ENCODE data around the gene RASGEF1C. TPM values are rescaled to one million over a fixed set of nuclear protein-coding genes. Genes with fewer than 3 reads are reported as not detected.

RASGEF1C gene
- polyA plus RNA-seq, 3 donors: not detected

DNA sequence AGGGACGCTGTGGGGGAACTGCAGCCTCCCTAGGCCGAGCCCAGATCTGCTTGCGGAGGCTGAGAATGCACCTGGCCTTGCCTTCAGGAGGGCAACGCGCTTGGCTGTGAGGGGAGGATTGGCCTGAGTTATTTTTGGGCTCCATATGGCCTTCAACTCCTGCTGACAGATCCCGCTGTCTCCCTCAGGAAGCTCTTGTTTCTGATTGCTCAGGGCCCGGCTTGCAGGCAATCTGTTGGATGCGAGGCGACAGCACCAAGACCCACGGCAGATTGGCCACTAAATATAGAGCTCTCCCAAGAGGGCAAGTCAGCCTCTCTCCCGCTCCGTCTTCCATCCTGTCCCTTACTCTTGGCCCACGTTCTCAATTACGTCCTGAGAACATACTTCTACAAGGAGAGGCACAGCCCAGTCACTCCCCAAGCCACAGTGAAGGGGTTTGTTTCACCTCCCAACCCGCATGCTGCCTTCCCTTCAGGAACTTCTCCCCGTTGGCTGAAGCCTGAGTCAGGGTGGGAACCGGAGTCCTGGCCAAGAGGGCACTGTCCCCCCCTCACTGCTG, 53.6 kb downstream of the RASGEF1C start:
- 94% methylated on average over 14 of the region's 17 CpGs for WGBS (ENCODE audit: insufficient coverage)
- TF ChIP-seq, protein P1, sequence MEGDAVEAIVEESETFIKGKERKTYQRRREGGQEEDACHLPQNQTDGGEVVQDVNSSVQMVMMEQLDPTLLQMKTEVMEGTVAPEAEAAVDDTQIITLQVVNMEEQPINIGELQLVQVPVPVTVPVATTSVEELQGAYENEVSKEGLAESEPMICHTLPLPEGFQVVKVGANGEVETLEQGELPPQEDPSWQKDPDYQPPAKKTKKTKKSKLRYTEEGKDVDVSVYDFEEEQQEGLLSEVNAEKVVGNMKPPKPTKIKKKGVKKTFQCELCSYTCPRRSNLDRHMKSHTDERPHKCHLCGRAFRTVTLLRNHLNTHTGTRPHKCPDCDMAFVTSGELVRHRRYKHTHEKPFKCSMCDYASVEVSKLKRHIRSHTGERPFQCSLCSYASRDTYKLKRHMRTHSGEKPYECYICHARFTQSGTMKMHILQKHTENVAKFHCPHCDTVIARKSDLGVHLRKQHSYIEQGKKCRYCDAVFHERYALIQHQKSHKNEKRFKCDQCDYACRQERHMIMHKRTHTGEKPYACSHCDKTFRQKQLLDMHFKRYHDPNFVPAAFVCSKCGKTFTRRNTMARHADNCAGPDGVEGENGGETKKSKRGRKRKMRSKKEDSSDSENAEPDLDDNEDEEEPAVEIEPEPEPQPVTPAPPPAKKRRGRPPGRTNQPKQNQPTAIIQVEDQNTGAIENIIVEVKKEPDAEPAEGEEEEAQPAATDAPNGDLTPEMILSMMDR (IDR thresholded peaks at IDR 0.05): no peak
- no peak overlapping the region for H3K4me3 ChIP-seq (replicated peaks in 1 of 3; ENCODE audit: low read depth in 2 of 3, low read length in 3 of 3)

DNA sequence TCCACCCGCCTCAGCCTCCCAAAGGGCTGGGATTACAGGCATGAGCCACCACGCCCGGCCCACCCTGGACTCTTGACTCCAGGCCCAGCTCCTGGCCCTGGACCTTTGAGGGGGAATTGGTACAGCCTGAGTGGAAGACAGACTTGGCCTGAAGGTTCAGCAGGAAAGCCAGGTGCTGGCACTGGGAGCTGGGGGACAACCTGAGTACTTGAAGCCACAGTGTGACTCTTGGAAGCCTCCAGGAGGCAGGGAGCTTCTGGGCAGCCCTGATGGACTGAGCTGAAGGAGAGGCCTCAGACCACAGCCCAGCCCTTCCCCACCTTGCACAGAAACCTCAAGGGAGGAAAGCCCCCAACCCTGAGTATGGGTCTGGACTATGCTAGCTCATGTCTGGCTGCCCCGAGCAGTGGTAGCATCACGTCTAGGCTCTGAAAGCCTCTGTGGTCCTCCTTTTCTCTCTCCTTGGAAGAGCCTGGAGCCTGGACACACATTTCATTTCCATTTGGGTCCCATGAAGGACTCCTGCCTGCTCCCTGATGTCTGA, 54.1 kb downstream of the RASGEF1C start:
- Histone ChIP-seq H3K27me3 (ENCODE audit: control insufficient read depth in 2 of 2, insufficient read depth in 2 of 2, low read length in 2 of 2) (no peaks in the 10 kb centered on the region), H3K4me1 (ENCODE audit: control insufficient read depth in 1 of 2, insufficient read depth in 2 of 2, low read length in 2 of 2) (peaks cover 3 to 4% of the 10 kb centered on the region in 2 donors), H3K27ac (ENCODE audit: low read depth in 1 of 2, low read length in 2 of 2) (no peak overlapping the region), H3K4me3 (replicated peaks in 1 of 3; ENCODE audit: low read depth in 2 of 3, low read length in 3 of 3) (no peak overlapping the region), H3K4me2 (replicated peaks; ENCODE audit: extremely low read depth, low read length, poor library complexity, severe bottlenecking) (no peak overlapping the region), H3K36me3 (replicated peaks in 1 of 2; ENCODE audit: control insufficient read depth in 1 of 2, insufficient read depth in 2 of 2, low read length in 2 of 2) (no peaks in the 10 kb centered on the region), H3K9me3 (replicated peaks in 1 of 2; ENCODE audit: control insufficient read depth in 1 of 2, insufficient read depth in 1 of 2, low read length in 2 of 2) (peaks cover 0 to 6% of the 10 kb centered on the region in 2 donors), H3K79me2 (ENCODE audit: insufficient read depth, low read length) (no peaks in the 10 kb centered on the region), H2AFZ (ENCODE audit: insufficient read depth, low read depth, low read length, poor library complexity, severe bottlenecking) (no peak overlapping the region), H3K9ac (ENCODE audit: insufficient read depth, low read length, poor library complexity, severe bottlenecking) (no peak overlapping the region), H4K20me1 (ENCODE audit: insufficient read depth, low read length) (no peaks in the 10 kb centered on the region)
- no peak overlapping the region for H3K4me3 Mint-ChIP-seq
- peaks cover 0 to 7% (median 3%) of the 10 kb centered on the region in 3 donors for H3K27me3 Mint-ChIP-seq (ENCODE audit: low read depth in 3 of 3)
- DNase-seq: no peak
- no peaks in the 10 kb centered on the region for H3K36me3 Mint-ChIP-seq
- H3K4me1 Mint-ChIP-seq: peaks cover 6% of the 10 kb centered on the region
- WGBS (ENCODE audit: insufficient coverage): 94% methylated on average over 4 of the region's 5 CpGs
- intact Hi-C loops (cut with micrococcal nuclease): no loop called here
- H3K9me3 Mint-ChIP-seq: peaks cover 0 to 14% (median 7%) of the 10 kb centered on the region in 7 donors
- TF ChIP-seq, protein P1 (IDR thresholded peaks at IDR 0.05): no peak
- H3K27ac Mint-ChIP-seq: no peak overlapping the region

More for the DNA sequence above, 53.6 kb downstream of the RASGEF1C start:
- Histone ChIP-seq H3K36me3 (replicated peaks in 1 of 2; ENCODE audit: control insufficient read depth in 1 of 2, insufficient read depth in 2 of 2, low read length in 2 of 2) (no peaks in the 10 kb centered on the region), H3K79me2 (ENCODE audit: insufficient read depth, low read length) (no peaks in the 10 kb centered on the region), H3K9me3 (replicated peaks in 1 of 2; ENCODE audit: control insufficient read depth in 1 of 2, insufficient read depth in 1 of 2, low read length in 2 of 2) (peaks cover 0 to 4% of the 10 kb centered on the region in 2 donors), H2AFZ (ENCODE audit: insufficient read depth, low read depth, low read length, poor library complexity, severe bottlenecking) (no peak overlapping the region), H3K27ac (ENCODE audit: low read depth in 1 of 2, low read length in 2 of 2) (no peak overlapping the region), H3K4me2 (replicated peaks; ENCODE audit: extremely low read depth, low read length, poor library complexity, severe bottlenecking) (no peak overlapping the region), H3K27me3 (ENCODE audit: control insufficient read depth in 2 of 2, insufficient read depth in 2 of 2, low read length in 2 of 2) (no peaks in the 10 kb centered on the region), H3K9ac (ENCODE audit: insufficient read depth, low read length, poor library complexity, severe bottlenecking) (no peak overlapping the region), H4K20me1 (ENCODE audit: insufficient read depth, low read length) (no peaks in the 10 kb centered on the region), H3K4me1 (ENCODE audit: control insufficient read depth in 1 of 2, insufficient read depth in 2 of 2, low read length in 2 of 2) (peaks cover 9% of the 10 kb centered on the region in 2 donors)
- intact Hi-C loops (cut with micrococcal nuclease): no loop called here
- no peak for DNase-seq
- Mint-ChIP-seq H3K27me3 (ENCODE audit: low read depth in 3 of 3) (peaks cover 0 to 7% (median 3%) of the 10 kb centered on the region in 3 donors), H3K27ac (no peak overlapping the region), H3K4me1 (peaks cover 12% of the 10 kb centered on the region), H3K9me3 (peaks cover 0 to 9% (median 5%) of the 10 kb centered on the region in 7 donors), H3K4me3 (no peak overlapping the region), H3K36me3 (no peaks in the 10 kb centered on the region)
